ENCODE data around the gene METAP2. TPM values are rescaled to one million over a fixed set of nuclear protein-coding genes. Genes with fewer than 3 reads are reported as not detected.
"Not testable (repeated sequence)": the region's sequence is repeated elsewhere in the genome, so short reads cannot be mapped to it uniquely, and the experiment has no call there.

METAP2 gene
- total and polyA plus RNA-seq, 4 experiments from 2014 or later: 39.6 to 52.7 (median 47.9) TPM

DNA sequence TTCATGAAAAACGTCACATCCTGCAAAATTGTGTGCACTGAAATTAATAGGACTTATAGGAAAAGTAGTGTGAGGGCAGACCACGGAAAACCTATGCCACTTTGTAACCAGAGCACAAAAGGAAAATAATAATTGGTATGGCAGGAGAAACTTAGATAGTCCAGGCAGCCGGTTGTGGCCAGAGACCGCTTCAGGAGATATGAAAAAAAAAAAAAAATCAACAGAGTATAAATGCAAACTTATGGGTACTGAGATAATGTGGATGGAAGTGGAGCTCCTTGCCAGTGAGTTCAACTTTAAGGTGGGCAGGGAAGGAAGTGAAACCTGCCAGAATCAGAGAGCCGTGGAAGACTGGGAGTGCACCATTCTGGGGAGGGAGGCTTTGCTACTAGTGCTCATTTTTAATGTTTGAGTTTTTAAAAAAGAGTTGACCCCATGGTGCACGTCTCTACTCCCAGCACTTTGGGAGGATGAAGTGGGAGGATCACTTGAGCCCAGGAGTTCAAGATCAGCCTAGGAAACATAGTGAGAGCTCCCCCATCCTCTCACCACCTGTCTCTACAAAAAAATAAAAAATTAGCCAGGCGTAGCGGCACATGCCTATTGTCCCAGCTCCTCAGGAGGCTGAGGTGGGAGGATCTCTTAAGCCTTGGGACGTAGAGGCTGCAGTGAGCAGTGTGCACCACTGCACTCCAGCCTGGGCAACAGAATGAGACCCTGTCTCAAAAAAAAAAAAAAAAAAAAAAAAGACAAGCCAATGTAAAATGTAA lies 34.3 kb upstream of the METAP2 start:
- H3K27ac ChIP-seq (ENCODE audit: low read depth, low read length): no peak overlapping the region

DNA sequence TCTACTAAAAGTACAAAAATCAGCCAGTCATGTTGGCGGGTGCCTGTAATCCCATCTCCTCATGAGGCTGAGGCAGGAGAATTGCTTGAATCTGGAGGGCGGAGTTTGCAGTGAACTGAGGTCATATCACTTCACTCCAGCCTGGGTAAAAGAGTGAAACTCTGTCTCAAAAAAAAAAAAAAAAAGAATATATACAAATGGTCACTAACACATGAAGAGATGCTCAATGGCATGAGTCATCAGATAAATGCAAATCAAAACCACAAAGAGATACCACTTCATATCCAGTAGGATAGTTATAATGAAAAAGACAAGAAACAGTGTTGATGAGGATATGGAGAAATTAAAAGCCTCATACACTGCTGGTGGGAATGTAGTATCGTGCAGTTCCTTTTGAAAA lies 33.6 kb upstream of the METAP2 start:
- no peak overlapping the region for H3K4me3 Mint-ChIP-seq
- intact Hi-C loops (cut with micrococcal nuclease): no loop called here
- H3K27me3 Mint-ChIP-seq: peaks cover 0 to 2% of the 10 kb centered on the region in 2 donors
- Histone ChIP-seq H3K4me1 (ENCODE audit: insufficient read depth, low read length) (no peaks in the 10 kb centered on the region), H3K27ac (ENCODE audit: low read depth, low read length) (no peak overlapping the region), H3K9me3 (ENCODE audit: control insufficient read depth in 1 of 2, low read length in 2 of 2) (no peaks in the 10 kb centered on the region), H3K36me3 (ENCODE audit: insufficient read depth, low read length) (no peaks in the 10 kb centered on the region), H3K4me3 (ENCODE audit: low read length in 2 of 2) (no peak overlapping the region), H3K27me3 (ENCODE audit: insufficient read depth, low read length) (no peaks in the 10 kb centered on the region)
- no peak for DNase-seq
- H3K4me1 Mint-ChIP-seq: no peaks in the 10 kb centered on the region
- no peak overlapping the region for H3K27ac Mint-ChIP-seq
- peaks cover 0 to 1% (median 0%) of the 10 kb centered on the region in 8 donors for H3K9me3 Mint-ChIP-seq
- no peaks in the 10 kb centered on the region for H3K36me3 Mint-ChIP-seq
- POLR2A ChIA-PET (ENCODE audit: partially characterized antibody): no interaction called here
- CTCF ChIA-PET (ENCODE audit: partially characterized antibody): no interaction called here

More for the DNA sequence above, 34.3 kb upstream of the METAP2 start:
- no peaks in the 10 kb centered on the region for H3K36me3 Mint-ChIP-seq
- DNase-seq: no peak
- CTCF ChIA-PET (ENCODE audit: partially characterized antibody): no interaction called here
- H3K4me3 ChIP-seq (ENCODE audit: low read length in 2 of 2): no peak overlapping the region
- H3K27me3 ChIP-seq (ENCODE audit: insufficient read depth, low read length): no peaks in the 10 kb centered on the region
- no peaks in the 10 kb centered on the region for H3K27me3 Mint-ChIP-seq
- no peaks in the 10 kb centered on the region for H3K36me3 ChIP-seq (ENCODE audit: insufficient read depth, low read length)
- no peaks in the 10 kb centered on the region for H3K4me1 ChIP-seq (ENCODE audit: insufficient read depth, low read length)
- no peak overlapping the region for H3K4me3 Mint-ChIP-seq
- POLR2A ChIA-PET (ENCODE audit: partially characterized antibody): no interaction called here
- H3K4me1 Mint-ChIP-seq: no peaks in the 10 kb centered on the region
- no peak overlapping the region for H3K27ac Mint-ChIP-seq
- H3K9me3 Mint-ChIP-seq: no peaks in the 10 kb centered on the region
- intact Hi-C loops (cut with micrococcal nuclease): no loop called here
- H3K9me3 ChIP-seq (ENCODE audit: control insufficient read depth in 1 of 2, low read length in 2 of 2): no peaks in the 10 kb centered on the region

DNA sequence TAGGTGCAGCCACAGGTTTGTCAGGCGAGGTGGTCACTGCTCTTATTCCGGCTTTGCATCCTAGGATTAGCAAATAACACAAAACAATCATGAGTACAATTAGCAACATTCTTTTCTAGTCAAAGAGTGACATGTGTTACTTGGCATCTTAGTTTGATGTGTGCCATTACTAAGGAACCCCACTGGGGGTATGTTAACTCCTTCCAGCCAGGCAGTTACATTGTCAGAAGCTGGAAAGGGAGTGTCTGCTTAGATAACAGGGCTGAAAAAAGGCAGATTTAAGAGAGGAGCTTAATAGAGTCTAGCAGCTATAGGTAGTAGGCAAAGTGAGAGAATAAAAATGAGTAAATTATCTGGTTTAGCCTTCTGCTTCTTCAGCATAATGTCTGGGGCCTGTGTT lies 30.5 kb upstream of the METAP2 start:
- peaks cover 3 to 16% of the 10 kb centered on the region in 2 donors for H3K27me3 Mint-ChIP-seq

DNA sequence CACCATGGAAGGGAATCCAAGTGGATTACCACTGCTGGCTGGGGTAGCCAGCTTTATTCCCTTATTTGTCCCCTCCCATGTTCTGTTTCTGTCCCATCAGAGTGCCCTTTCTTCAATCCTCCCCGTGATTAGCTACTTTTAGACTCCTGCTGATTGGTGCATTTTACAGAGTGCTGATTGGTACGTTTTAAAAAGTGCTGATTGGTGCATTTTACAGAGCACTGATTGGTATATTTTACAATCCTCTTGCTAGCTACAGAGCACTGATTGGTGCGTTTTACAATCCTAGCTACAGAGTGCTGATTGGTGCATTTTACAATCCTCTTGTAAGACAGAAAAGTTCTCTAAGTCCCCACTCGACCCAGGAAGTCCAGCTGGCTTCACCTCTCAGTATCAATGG lies 28.9 kb upstream of the METAP2 start:
- H3K27me3 Mint-ChIP-seq: peaks cover 12 to 23% of the 10 kb centered on the region in 2 donors
- H3K9me3 ChIP-seq (ENCODE audit: control insufficient read depth in 1 of 2, low read length in 2 of 2); H3K36me3 Mint-ChIP-seq; H3K4me3 Mint-ChIP-seq; H3K27ac ChIP-seq (ENCODE audit: low read depth, low read length); H3K4me1 ChIP-seq (ENCODE audit: insufficient read depth, low read length); H3K9me3 Mint-ChIP-seq; DNase-seq; H3K27me3 ChIP-seq (ENCODE audit: insufficient read depth, low read length); H3K36me3 ChIP-seq (ENCODE audit: insufficient read depth, low read length); H3K4me1 Mint-ChIP-seq; intact Hi-C loops (cut with micrococcal nuclease); CTCF ChIA-PET (ENCODE audit: partially characterized antibody); H3K4me3 ChIP-seq (ENCODE audit: low read length in 2 of 2); POLR2A ChIA-PET (ENCODE audit: partially characterized antibody); H3K27ac Mint-ChIP-seq: not testable (repeated sequence)

More for the DNA sequence above, 30.5 kb upstream of the METAP2 start:
- Mint-ChIP-seq H3K9me3 (peaks cover 0 to 1% (median 0%) of the 10 kb centered on the region in 8 donors), H3K36me3 (no peaks in the 10 kb centered on the region), H3K27ac (no peak overlapping the region), H3K4me1 (peaks cover 0 to 1% (median 0%) of the 10 kb centered on the region in 4 donors), H3K4me3 (no peak overlapping the region)
- Histone ChIP-seq H3K27me3 (ENCODE audit: insufficient read depth, low read length) (no peaks in the 10 kb centered on the region), H3K27ac (ENCODE audit: low read depth, low read length) (no peak overlapping the region), H3K36me3 (ENCODE audit: insufficient read depth, low read length) (no peaks in the 10 kb centered on the region), H3K9me3 (ENCODE audit: control insufficient read depth in 1 of 2, low read length in 2 of 2) (no peaks in the 10 kb centered on the region), H3K4me1 (ENCODE audit: insufficient read depth, low read length) (no peaks in the 10 kb centered on the region), H3K4me3 (ENCODE audit: low read length in 2 of 2) (no peak overlapping the region)
- ChIA-PET POLR2A (ENCODE audit: partially characterized antibody) (no interaction called here), CTCF (ENCODE audit: partially characterized antibody) (no interaction called here)
- no peak for DNase-seq
- intact Hi-C loops (cut with micrococcal nuclease): no loop called here

DNA sequence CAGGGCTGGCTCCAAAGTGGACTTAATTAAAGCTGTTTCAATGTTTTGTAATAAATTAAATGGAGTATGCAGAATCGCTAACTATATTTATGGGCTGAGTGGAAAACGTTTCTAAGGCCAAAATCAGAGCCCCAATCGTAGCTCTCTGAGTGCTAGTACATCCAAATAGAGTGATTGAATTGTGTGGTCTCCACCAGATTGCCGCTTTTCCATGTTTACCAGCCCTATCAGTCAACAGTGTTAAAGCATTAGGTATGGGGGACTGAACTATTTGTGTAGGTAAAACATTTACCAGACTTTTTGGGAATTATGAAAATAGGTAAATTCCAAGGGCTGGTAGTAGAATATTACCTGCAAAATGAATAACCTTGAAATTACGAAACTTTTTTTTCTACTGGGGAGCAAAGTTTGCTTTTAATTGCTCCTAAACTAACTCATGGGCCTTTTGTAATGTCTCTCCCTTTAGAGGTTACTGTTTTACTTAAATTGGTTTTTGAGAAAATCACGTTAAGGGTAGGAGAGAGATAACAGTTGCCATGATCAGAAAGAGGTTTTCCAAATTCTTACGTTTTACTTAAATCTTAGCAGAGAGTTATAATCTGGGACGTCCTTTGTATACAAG lies 28.0 kb upstream of the METAP2 start:
- no peaks in the 10 kb centered on the region for H3K4me1 ChIP-seq (ENCODE audit: insufficient read depth, low read length)

DNA sequence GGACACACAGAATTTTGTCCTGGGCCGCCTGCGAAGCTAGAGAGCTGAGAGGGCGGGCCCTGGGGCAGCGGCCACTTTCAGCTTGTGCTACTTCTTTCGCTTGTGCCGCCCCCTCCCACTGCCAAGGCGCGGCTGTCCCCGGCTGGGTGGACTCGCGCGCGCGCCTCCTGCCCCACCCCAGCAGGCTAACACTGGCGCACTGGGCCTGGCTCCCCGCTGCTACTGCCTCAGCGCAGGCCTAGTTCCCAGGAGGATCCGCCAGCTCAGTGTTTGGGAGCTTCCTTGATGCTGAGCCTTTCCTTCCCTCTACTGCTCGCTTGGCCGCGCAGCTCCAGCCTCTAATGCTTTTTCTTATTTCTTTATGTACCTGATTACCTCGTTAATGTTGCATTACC lies 27.4 kb upstream of the METAP2 start:
- Mint-ChIP-seq H3K4me3 (no peak overlapping the region), H3K9me3 (peaks cover 0 to 1% (median 0%) of the 10 kb centered on the region in 8 donors), H3K4me1 (peaks cover 0 to 1% (median 0%) of the 10 kb centered on the region in 4 donors), H3K27ac (no peak overlapping the region), H3K36me3 (no peaks in the 10 kb centered on the region), H3K27me3 (peaks cover 16 to 32% of the 10 kb centered on the region in 2 donors)
- POLR2A ChIA-PET (ENCODE audit: partially characterized antibody): no interaction called here
- intact Hi-C loops (cut with micrococcal nuclease): no loop called here
- Histone ChIP-seq H3K4me1 (ENCODE audit: insufficient read depth, low read length) (no peaks in the 10 kb centered on the region), H3K27me3 (ENCODE audit: insufficient read depth, low read length) (no peaks in the 10 kb centered on the region), H3K27ac (ENCODE audit: low read depth, low read length) (no peak overlapping the region), H3K4me3 (ENCODE audit: low read length in 2 of 2) (no peak overlapping the region), H3K36me3 (ENCODE audit: insufficient read depth, low read length) (no peaks in the 10 kb centered on the region), H3K9me3 (ENCODE audit: control insufficient read depth in 1 of 2, low read length in 2 of 2) (no peaks in the 10 kb centered on the region)
- CTCF ChIA-PET (ENCODE audit: partially characterized antibody): no interaction called here
- DNase-seq: no peak

More for the DNA sequence above, 28.0 kb upstream of the METAP2 start:
- no peak for DNase-seq
- H3K27ac ChIP-seq (ENCODE audit: low read depth, low read length): no peak overlapping the region
- POLR2A ChIA-PET (ENCODE audit: partially characterized antibody): no interaction called here
- no peaks in the 10 kb centered on the region for H3K36me3 ChIP-seq (ENCODE audit: insufficient read depth, low read length)
- Mint-ChIP-seq H3K9me3 (peaks cover 0 to 1% (median 0%) of the 10 kb centered on the region in 8 donors), H3K27ac (no peak overlapping the region), H3K4me1 (peaks cover 0 to 1% (median 0%) of the 10 kb centered on the region in 4 donors), H3K27me3 (peaks cover 16 to 30% of the 10 kb centered on the region in 2 donors), H3K36me3 (no peaks in the 10 kb centered on the region), H3K4me3 (no peak overlapping the region)
- CTCF ChIA-PET (ENCODE audit: partially characterized antibody): no interaction called here
- no peaks in the 10 kb centered on the region for H3K27me3 ChIP-seq (ENCODE audit: insufficient read depth, low read length)
- H3K4me3 ChIP-seq (ENCODE audit: low read length in 2 of 2): no peak overlapping the region
- no peaks in the 10 kb centered on the region for H3K9me3 ChIP-seq (ENCODE audit: control insufficient read depth in 1 of 2, low read length in 2 of 2)
- intact Hi-C loops (cut with micrococcal nuclease): no loop called here

DNA sequence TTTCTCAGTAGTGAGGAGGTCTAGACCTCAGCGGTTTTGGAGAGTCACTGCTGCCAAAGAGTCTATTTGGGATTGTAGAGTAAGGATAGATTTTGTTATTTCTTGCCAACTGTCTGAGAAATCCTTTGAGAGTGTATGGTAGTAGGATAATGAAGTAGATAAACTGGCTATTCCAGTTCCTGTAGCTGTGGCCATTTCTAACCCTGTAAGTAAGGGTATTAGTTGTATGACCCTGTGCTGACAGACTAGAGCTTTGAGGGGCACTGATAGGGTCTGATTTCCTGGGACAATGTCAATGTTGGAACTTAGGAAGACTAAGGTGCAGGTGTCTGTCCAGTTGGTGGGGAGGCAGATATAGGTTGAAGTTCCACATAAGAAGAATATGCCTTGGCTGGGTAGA lies 24.3 kb upstream of the METAP2 start:
- H3K27ac ChIP-seq (ENCODE audit: low read depth, low read length); intact Hi-C loops (cut with micrococcal nuclease); H3K36me3 Mint-ChIP-seq; H3K4me1 Mint-ChIP-seq; H3K9me3 ChIP-seq (ENCODE audit: control insufficient read depth in 1 of 2, low read length in 2 of 2); H3K4me1 ChIP-seq (ENCODE audit: insufficient read depth, low read length); CTCF ChIA-PET (ENCODE audit: partially characterized antibody); H3K9me3 Mint-ChIP-seq; DNase-seq; H3K4me3 Mint-ChIP-seq; H3K27ac Mint-ChIP-seq; POLR2A ChIA-PET (ENCODE audit: partially characterized antibody); H3K27me3 ChIP-seq (ENCODE audit: insufficient read depth, low read length); H3K4me3 ChIP-seq (ENCODE audit: low read length in 2 of 2); H3K36me3 ChIP-seq (ENCODE audit: insufficient read depth, low read length): not testable (repeated sequence)
- H3K27me3 Mint-ChIP-seq: peaks cover 16 to 35% of the 10 kb centered on the region in 2 donors
